Esophagus muscularis mucosa (tissue), 3 donors: ENCODE results near the gene ERF.

ENCODE experiments used
- POLR2A ChIP-seq: fragments of 450-650 bp; IDR thresholded peaks from one replicate; pipeline ENCODE4 v1.6.1; 2017; ENCODE audit warnings: antibody characterized with exemption, moderate library complexity, mild to moderate bottlenecking, low read depth
- TF ChIP-seq, protein P1 (sequence below), 3 experiments: fragments of 200-600 bp in 2 of 3; fragments of 450-650 bp in 1 of 3; sonication (generic) in 2 of 3; IDR thresholded peaks; one replicate each; pipeline ENCODE4 v1.5.1; 2017 to 2019; ENCODE audit warnings: antibody characterized with exemption in 3 of 3, mild to moderate bottlenecking in 2 of 3, moderate library complexity in 1 of 3

DNA sequence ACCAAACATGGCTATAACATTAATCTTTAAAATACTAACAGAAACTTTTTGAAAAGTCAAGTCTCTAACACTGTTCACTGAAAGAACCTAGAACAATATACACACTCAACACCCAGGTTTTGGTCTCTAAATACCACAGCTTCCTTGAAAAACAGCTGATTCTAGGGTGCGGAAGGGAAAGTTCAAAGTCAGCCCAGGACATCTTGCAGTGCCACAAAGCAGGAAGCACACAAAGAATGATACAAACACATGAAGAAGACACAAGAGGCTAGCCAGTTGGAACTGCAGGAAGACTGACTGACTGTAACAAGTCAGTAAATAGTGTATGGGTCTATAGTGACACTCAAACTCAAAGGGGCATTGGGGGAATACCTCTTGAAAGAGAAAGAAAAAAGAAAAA is 42.0 kb downstream of the ERF start:
- TF ChIP-seq, protein P1, sequence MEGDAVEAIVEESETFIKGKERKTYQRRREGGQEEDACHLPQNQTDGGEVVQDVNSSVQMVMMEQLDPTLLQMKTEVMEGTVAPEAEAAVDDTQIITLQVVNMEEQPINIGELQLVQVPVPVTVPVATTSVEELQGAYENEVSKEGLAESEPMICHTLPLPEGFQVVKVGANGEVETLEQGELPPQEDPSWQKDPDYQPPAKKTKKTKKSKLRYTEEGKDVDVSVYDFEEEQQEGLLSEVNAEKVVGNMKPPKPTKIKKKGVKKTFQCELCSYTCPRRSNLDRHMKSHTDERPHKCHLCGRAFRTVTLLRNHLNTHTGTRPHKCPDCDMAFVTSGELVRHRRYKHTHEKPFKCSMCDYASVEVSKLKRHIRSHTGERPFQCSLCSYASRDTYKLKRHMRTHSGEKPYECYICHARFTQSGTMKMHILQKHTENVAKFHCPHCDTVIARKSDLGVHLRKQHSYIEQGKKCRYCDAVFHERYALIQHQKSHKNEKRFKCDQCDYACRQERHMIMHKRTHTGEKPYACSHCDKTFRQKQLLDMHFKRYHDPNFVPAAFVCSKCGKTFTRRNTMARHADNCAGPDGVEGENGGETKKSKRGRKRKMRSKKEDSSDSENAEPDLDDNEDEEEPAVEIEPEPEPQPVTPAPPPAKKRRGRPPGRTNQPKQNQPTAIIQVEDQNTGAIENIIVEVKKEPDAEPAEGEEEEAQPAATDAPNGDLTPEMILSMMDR (IDR thresholded peaks at IDR 0.05): no peak
- TF ChIP-seq POLR2A: no peak
